BJ (cell line): ENCODE measurements around the gene PDIA5. TPM values are rescaled to one million over a fixed set of nuclear protein-coding genes. Genes with fewer than 3 reads are reported as not detected.

Experiments used
- CTCF ChIA-PET: fragments of 350-600 bp; formaldehyde crosslinking; extraction: SDS; loops from one replicate; lab custom pipeline; 2021; ENCODE audit warnings: antibody characterized with exemption, inconsistent platforms; lab: Yijun Ruan, JAX
- POLR2A ChIA-PET: fragments of 300-600 bp; sonication (Branson Sonifier 250); formaldehyde crosslinking; extraction: SDS; loops from one replicate; lab custom pipeline; 2021; ENCODE audit warnings: antibody characterized with exemption; lab: Charles Lee
- DNase-seq: peaks from one replicate; pipeline ENCODE4 v3.0.0-alpha.2; 2011; ENCODE audit warnings: low read depth
- H3K27me3 ChIP-seq: 2 replicates; pipeline ENCODE4 v1.6.0; 2011; ENCODE audit warnings: low read length; ENCODE audit not compliant: control insufficient read depth, insufficient read depth
- H3K36me3 ChIP-seq: 2 replicates; pipeline ENCODE4 v1.5.1; 2011; ENCODE audit warnings: low read length; ENCODE audit not compliant: control insufficient read depth, insufficient read depth
- H3K4me3 ChIP-seq: 2 replicates; pipeline ENCODE4 v1.5.1; 2011; ENCODE audit warnings: low read depth, mild to moderate bottlenecking, control low read depth, low read length
- CTCF ChIP-seq: IDR thresholded peaks from 2 replicates; pipeline ENCODE4 v1.5.1; 2011; ENCODE audit warnings: low read depth, mild to moderate bottlenecking, control low read depth, inconsistent platforms, low read length, moderate library complexity; ENCODE audit not compliant: insufficient read depth
- polyA plus RNA-seq: library from polyadenylated mRNA; depleted of rRNA; stranded (reverse); fragments of >200 nt; gene quantifications from 2 replicates; pipeline ENCODE4 v1.2.3, GENCODE V29; 2011

PDIA5 gene
- polyA plus RNA-seq, 1 experiment = 47.3 TPM

- no peak overlapping the region for H3K4me3 ChIP-seq
- ChIA-PET POLR2A (no interaction called here), CTCF (interaction anchor here (0.9 to 1.4 kb wide), 4 partner anchors 23 to 462 kb away, joined by 3 to 4 read pairs (median 3); no protein-coding TSS in a partner anchor)
- DNase-seq = no peak
- TF ChIP-seq CTCF = no peak
- H3K36me3 ChIP-seq = no peaks in the 10 kb centered on the region
- peaks cover 62% of the 10 kb centered on the region for H3K27me3 ChIP-seq
Measured at GRCh38 chr3:123021388-123021787, 45.4 kb upstream of the PDIA5 start.

- peaks cover 68% of the 10 kb centered on the region for H3K27me3 ChIP-seq
- ChIA-PET CTCF (no interaction called here), POLR2A (no interaction called here)
- TF ChIP-seq CTCF = no peak
- no peaks in the 10 kb centered on the region for H3K36me3 ChIP-seq
- DNase-seq = no peak
- H3K4me3 ChIP-seq = no peak overlapping the region
Measured at GRCh38 chr3:123021996-123022510, 44.8 kb upstream of the PDIA5 start.

- DNase-seq = no peak
- no peak for TF ChIP-seq CTCF
- Histone ChIP-seq H3K27me3 (peaks cover 68% of the 10 kb centered on the region), H3K36me3 (no peaks in the 10 kb centered on the region), H3K4me3 (no peak overlapping the region)
- POLR2A ChIA-PET = no interaction called here
- CTCF ChIA-PET = interaction anchor here (1.4 kb wide), 1 partner anchor 8 kb away, joined by 4 read pairs; no protein-coding TSS in a partner anchor
Measured at GRCh38 chr3:123024056-123024455, 42.8 kb upstream of the PDIA5 start.

GRCh38 chr3:123025642-123026521 lies 40.9 kb upstream of the PDIA5 start:
- DNase-seq = no peak
- no peak overlapping the region for H3K4me3 ChIP-seq
- ChIA-PET POLR2A (no interaction called here), CTCF (interaction anchor here (1.7 to 3.7 kb wide), 2 partner anchors 20 to 84 kb away, joined by 4 to 46 read pairs; no protein-coding TSS in a partner anchor)
- TF ChIP-seq CTCF = no peak
- H3K36me3 ChIP-seq = no peaks in the 10 kb centered on the region
- H3K27me3 ChIP-seq = peaks cover 72% of the 10 kb centered on the region
